Measurements from ENCODE around the gene SLC25A20.

DNA sequence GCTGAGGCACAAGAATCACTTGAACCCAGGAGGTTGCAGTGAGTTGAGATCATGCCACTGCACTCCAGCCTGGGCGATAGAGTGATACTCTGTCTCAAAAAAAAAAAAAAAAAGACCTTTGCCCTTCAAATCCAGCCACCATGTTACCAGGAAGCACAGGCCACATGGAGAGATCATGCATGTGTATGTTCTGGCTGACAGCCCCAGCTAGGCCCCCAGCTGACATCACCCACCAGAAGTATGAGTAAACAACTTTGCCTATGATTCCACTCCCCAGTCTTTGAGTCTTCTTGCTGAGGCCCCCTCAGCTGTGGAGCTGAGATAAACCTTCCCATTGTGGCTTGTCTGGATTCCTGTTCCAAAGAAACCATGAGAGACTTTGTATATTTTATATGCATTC is 16.6 kb upstream of the SLC25A20 start:
- TF ChIP-seq, protein P1, sequence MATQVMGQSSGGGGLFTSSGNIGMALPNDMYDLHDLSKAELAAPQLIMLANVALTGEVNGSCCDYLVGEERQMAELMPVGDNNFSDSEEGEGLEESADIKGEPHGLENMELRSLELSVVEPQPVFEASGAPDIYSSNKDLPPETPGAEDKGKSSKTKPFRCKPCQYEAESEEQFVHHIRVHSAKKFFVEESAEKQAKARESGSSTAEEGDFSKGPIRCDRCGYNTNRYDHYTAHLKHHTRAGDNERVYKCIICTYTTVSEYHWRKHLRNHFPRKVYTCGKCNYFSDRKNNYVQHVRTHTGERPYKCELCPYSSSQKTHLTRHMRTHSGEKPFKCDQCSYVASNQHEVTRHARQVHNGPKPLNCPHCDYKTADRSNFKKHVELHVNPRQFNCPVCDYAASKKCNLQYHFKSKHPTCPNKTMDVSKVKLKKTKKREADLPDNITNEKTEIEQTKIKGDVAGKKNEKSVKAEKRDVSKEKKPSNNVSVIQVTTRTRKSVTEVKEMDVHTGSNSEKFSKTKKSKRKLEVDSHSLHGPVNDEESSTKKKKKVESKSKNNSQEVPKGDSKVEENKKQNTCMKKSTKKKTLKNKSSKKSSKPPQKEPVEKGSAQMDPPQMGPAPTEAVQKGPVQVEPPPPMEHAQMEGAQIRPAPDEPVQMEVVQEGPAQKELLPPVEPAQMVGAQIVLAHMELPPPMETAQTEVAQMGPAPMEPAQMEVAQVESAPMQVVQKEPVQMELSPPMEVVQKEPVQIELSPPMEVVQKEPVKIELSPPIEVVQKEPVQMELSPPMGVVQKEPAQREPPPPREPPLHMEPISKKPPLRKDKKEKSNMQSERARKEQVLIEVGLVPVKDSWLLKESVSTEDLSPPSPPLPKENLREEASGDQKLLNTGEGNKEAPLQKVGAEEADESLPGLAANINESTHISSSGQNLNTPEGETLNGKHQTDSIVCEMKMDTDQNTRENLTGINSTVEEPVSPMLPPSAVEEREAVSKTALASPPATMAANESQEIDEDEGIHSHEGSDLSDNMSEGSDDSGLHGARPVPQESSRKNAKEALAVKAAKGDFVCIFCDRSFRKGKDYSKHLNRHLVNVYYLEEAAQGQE (IDR thresholded peaks at IDR 0.05): no peak
- TF ChIP-seq, protein P2, sequence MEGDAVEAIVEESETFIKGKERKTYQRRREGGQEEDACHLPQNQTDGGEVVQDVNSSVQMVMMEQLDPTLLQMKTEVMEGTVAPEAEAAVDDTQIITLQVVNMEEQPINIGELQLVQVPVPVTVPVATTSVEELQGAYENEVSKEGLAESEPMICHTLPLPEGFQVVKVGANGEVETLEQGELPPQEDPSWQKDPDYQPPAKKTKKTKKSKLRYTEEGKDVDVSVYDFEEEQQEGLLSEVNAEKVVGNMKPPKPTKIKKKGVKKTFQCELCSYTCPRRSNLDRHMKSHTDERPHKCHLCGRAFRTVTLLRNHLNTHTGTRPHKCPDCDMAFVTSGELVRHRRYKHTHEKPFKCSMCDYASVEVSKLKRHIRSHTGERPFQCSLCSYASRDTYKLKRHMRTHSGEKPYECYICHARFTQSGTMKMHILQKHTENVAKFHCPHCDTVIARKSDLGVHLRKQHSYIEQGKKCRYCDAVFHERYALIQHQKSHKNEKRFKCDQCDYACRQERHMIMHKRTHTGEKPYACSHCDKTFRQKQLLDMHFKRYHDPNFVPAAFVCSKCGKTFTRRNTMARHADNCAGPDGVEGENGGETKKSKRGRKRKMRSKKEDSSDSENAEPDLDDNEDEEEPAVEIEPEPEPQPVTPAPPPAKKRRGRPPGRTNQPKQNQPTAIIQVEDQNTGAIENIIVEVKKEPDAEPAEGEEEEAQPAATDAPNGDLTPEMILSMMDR (IDR thresholded peaks at IDR 0.05; ENCODE audit: low read depth, low read length, missing input control): no peak
- TF ChIP-seq, protein P3, sequence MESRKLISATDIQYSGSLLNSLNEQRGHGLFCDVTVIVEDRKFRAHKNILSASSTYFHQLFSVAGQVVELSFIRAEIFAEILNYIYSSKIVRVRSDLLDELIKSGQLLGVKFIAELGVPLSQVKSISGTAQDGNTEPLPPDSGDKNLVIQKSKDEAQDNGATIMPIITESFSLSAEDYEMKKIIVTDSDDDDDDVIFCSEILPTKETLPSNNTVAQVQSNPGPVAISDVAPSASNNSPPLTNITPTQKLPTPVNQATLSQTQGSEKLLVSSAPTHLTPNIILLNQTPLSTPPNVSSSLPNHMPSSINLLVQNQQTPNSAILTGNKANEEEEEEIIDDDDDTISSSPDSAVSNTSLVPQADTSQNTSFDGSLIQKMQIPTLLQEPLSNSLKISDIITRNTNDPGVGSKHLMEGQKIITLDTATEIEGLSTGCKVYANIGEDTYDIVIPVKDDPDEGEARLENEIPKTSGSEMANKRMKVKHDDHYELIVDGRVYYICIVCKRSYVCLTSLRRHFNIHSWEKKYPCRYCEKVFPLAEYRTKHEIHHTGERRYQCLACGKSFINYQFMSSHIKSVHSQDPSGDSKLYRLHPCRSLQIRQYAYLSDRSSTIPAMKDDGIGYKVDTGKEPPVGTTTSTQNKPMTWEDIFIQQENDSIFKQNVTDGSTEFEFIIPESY (IDR thresholded peaks at IDR 0.05): no peak
